Measurements from ENCODE around the gene CEP112.

DNA sequence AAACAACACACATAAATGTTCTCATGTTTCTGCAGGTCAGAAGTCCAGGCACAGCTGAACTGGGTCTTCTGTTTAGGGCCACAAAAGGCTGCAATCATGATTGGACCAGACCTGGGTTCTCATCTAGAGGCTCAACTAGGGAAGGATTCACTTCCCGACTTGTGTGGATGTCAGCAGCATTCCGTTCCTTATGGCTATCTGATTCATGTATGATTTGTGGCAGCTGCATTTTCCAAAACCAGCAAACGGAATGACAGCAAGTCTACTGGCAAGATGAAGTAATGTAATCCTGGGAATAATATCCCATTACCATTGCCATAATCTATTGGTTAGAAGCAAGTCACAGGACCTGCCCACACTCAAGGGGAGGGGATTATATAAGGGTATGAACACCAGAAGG is 22.1 kb downstream of the CEP112 start:
- no peak for TF ChIP-seq RXRA (IDR thresholded peaks at IDR 0.05)
- TF ChIP-seq, protein P1, sequence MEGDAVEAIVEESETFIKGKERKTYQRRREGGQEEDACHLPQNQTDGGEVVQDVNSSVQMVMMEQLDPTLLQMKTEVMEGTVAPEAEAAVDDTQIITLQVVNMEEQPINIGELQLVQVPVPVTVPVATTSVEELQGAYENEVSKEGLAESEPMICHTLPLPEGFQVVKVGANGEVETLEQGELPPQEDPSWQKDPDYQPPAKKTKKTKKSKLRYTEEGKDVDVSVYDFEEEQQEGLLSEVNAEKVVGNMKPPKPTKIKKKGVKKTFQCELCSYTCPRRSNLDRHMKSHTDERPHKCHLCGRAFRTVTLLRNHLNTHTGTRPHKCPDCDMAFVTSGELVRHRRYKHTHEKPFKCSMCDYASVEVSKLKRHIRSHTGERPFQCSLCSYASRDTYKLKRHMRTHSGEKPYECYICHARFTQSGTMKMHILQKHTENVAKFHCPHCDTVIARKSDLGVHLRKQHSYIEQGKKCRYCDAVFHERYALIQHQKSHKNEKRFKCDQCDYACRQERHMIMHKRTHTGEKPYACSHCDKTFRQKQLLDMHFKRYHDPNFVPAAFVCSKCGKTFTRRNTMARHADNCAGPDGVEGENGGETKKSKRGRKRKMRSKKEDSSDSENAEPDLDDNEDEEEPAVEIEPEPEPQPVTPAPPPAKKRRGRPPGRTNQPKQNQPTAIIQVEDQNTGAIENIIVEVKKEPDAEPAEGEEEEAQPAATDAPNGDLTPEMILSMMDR (IDR thresholded peaks at IDR 0.05; ENCODE audit: low read depth, low read length, missing input control): no peak
- no peak for TF ChIP-seq HNF4A (conservative IDR thresholded peaks at IDR 0.05)
- no peak for TF ChIP-seq YY1 (IDR thresholded peaks at IDR 0.05)
- TF ChIP-seq ATF3 (IDR thresholded peaks at IDR 0.05): no peak

Data from liver (tissue), 3 donors.